Choroid plexus epithelial cell (primary cell): ENCODE results near the gene DDAH1.

ENCODE experiments used
- DNase-seq: peaks from one replicate; pipeline ENCODE4 v3.0.0-alpha.2; 2010; ENCODE audit warnings: low read depth
- H3K4me3 ChIP-seq: 2 replicates; pipeline ENCODE4 v1.5.1; 2011; ENCODE audit warnings: low read depth, mild to moderate bottlenecking, control low read depth, low read length, moderate library complexity
- TF ChIP-seq, protein P1 (sequence below): conservative IDR thresholded peaks from 2 replicates; pipeline ENCODE4 v1.5.1; 2011; ENCODE audit warnings: low read depth, mild to moderate bottlenecking, control low read depth, inconsistent platforms, low read length, moderate library complexity

The DDAH1 gene

DNA sequence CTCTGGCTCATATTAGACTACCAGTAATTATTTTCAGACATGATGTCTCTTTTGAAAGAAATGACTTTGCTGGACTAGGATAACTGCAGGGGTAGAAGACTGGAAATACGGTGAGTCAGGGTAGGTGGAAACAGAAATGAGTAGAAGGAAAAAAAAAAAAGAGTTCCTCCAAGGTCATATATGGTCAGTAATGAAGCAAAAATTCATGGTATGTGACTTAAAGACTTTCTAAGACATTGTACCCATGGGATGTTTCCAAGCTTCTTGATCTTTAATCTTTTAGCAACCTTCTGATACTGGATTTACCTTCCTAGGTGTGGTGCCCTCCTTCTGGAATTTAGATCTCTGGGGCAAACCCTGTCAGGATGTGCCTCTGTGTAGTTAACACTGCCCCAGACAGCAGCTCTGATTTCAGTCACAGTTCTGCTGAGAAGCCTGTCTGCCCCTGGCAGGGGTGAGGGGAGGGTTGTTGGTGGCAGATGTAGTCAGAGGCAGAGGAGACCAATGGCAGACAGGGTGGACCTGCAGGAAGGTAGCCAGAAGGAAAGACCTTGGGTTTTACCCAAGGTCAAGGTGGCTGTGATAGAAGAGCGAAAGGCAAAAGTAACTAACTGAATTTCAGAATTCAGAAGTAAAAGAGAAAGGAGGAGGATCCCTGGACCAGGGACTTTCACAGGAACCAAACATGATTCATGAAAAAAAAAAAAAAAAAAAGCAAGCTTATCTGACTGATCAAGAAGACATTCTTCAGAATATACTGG, 144.4 kb downstream of the DDAH1 start:
- no peak overlapping the region for H3K4me3 ChIP-seq
- DNase-seq, result peak; percentile 84
- TF ChIP-seq, protein P1, sequence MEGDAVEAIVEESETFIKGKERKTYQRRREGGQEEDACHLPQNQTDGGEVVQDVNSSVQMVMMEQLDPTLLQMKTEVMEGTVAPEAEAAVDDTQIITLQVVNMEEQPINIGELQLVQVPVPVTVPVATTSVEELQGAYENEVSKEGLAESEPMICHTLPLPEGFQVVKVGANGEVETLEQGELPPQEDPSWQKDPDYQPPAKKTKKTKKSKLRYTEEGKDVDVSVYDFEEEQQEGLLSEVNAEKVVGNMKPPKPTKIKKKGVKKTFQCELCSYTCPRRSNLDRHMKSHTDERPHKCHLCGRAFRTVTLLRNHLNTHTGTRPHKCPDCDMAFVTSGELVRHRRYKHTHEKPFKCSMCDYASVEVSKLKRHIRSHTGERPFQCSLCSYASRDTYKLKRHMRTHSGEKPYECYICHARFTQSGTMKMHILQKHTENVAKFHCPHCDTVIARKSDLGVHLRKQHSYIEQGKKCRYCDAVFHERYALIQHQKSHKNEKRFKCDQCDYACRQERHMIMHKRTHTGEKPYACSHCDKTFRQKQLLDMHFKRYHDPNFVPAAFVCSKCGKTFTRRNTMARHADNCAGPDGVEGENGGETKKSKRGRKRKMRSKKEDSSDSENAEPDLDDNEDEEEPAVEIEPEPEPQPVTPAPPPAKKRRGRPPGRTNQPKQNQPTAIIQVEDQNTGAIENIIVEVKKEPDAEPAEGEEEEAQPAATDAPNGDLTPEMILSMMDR, result no peak

DNA sequence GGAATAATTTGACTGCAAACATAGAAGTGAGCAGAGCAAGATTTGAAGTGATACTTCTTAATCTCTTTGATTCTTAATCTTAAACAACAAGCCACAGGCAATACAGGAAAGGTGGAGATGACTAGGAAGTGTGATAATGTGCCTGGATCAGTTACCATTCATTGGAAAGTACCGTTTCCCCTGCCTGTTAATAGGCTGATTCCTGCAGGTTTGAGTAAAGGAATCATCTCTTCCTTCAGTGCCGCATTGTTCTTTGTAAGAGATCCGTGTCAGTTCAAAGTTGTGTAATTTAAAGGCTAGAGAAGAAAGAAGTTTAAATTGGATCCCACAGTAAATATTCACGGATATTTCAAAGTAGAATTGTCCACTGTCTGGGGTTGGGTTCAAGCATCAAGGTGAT, 145.0 kb downstream of the DDAH1 start:
- no peak for DNase-seq
- TF ChIP-seq, protein P1, result no peak

DNA sequence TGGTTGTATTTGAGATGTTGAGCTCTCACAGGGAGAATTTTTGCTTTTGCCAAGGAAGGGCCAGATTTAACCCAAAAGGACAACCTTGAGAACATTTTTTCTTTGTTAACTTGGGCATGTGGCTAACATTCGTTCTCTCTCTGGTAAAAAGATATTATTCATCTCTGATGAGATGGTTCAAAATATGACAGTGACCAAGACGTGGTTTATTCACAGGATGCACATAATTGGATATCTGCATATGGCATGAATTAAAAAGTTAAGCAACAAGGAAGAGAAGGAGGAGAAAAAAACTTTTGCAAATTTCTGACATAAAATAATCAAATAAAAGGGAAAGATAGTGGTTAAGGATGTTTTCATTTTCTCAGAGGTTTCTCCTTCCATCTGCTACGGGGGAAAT, 145.5 kb downstream of the DDAH1 start:
- DNase-seq, result no peak
- TF ChIP-seq, protein P1, result no peak
- no peak overlapping the region for H3K4me3 ChIP-seq

More for the DNA sequence above, 145.0 kb downstream of the DDAH1 start:
- H3K4me3 ChIP-seq, result no peak overlapping the region

DNA sequence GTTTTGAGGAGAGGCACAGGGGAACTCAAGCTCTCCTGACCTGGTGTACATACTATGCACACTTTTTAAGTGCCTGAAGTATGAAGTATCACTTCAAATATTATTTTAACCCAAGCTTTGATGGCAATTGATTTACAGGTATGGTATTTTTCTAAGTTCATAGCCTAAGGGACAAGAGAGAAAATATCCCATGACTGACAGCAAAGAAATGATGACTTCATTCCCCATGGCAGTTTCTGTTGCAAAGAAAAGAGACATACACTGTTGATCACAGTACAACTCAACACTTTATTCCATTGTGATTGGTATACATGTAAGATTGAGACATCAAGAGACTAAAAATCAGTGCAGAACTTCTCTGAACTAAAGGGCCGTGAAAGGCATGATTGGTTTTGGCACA, 146.7 kb downstream of the DDAH1 start:
- TF ChIP-seq, protein P1, result no peak
- no peak for DNase-seq

DNA sequence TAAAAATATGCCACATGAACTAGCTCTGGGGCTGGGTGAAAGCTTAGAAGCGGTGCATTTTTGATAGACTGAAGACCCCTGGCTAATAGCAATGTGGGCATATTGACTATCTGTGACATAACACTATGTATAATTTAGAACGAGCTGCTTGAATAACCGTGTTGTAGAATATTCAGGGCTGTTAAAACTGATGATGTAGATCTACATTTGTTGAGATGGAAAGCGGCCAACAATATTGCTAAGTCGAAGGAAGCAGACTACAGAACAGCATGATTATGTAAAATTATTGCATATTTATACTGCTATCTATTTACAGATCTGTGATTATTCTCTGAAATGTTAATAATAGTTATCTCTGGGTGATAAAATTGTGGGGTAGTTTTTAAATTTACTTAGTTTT, 147.4 kb downstream of the DDAH1 start:
- TF ChIP-seq, protein P1, result no peak
- peak; percentile 67 for DNase-seq
- no peak overlapping the region for H3K4me3 ChIP-seq

More for the DNA sequence above, 146.7 kb downstream of the DDAH1 start:
- H3K4me3 ChIP-seq, result no peak overlapping the region

DNA sequence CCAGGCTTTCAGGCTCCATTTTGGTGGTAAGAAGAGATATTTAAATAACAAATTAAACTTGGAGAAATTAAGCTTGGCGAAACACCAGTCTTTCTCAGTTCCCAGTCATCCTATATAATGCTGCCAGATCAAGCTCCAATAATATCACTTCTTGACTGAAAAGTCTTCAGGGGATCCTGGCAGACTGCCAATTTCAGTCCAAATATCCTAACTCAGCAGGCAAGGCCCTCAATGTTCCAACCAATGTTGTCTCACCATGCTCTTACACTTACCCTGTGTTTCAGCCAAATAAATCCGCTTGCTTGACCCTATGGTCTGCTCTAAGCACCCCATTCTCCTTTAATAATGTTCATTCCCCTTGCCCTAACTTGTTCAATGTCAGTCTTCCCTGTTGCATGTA, 148.6 kb downstream of the DDAH1 start:
- no peak for DNase-seq
- TF ChIP-seq, protein P1, result no peak
- H3K4me3 ChIP-seq, result no peak overlapping the region

DNA sequence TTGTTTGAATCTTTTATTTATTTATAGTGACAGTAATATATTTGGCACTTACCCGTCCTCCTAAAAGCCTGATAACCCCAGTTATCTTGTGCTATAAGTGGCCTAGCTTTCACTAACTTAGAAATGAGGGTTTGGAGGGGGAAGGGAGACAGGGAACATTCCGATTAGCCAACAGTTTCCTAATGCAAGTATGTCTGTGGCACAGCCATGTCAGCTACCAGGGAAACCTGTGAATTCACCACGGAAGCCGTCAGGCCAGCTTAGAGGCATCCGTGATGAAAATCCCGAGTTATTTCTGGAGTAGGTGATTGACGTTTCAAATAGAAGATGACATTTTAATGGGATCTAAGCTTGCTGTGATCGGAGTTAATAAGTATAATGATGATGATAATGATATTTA, 149.2 kb downstream of the DDAH1 start:
- no peak overlapping the region for H3K4me3 ChIP-seq
- no peak for DNase-seq
- TF ChIP-seq, protein P1, result no peak
